SIG-M5 (cell line): ENCODE results near the gene CNTNAP2.

ENCODE experiments used
- DNase-seq: peaks from one replicate; lab custom pipeline; 2025; lab: John Stamatoyannopoulos, UW

CNTNAP2 gene

GRCh38 chr7:147251751-147252325, 1135.2 kb downstream of the CNTNAP2 start:
- no peak for DNase-seq

- no peak for DNase-seq
These were observed 1145.1 kb downstream of the CNTNAP2 start for GRCh38 chr7:147261693-147262092.

GRCh38 chr7:147265528-147265927, 1148.9 kb downstream of the CNTNAP2 start:
- DNase-seq: no peak

- no peak for DNase-seq
These were observed 1159.5 kb downstream of the CNTNAP2 start for GRCh38 chr7:147276106-147276505.

GRCh38 chr7:147276783-147277370, 1160.3 kb downstream of the CNTNAP2 start:
- no peak for DNase-seq

- DNase-seq: no peak
These were observed 1162.9 kb downstream of the CNTNAP2 start for GRCh38 chr7:147279514-147279913.

GRCh38 chr7:147279964-147280374, 1163.4 kb downstream of the CNTNAP2 start:
- DNase-seq: no peak

- no peak for DNase-seq
These were observed 1165.6 kb downstream of the CNTNAP2 start for GRCh38 chr7:147282204-147282603.

- no peak for DNase-seq
These were observed 1179.6 kb downstream of the CNTNAP2 start for GRCh38 chr7:147296201-147296600.

GRCh38 chr7:147296986-147297385, 1180.4 kb downstream of the CNTNAP2 start:
- no peak for DNase-seq

GRCh38 chr7:147298611-147299043, 1182.0 kb downstream of the CNTNAP2 start:
- DNase-seq: no peak

GRCh38 chr7:147300293-147300692, 1183.7 kb downstream of the CNTNAP2 start:
- DNase-seq: no peak

- no peak for DNase-seq
These were observed 1187.8 kb downstream of the CNTNAP2 start for GRCh38 chr7:147304376-147304775.

- no peak for DNase-seq
These were observed 1189.2 kb downstream of the CNTNAP2 start for GRCh38 chr7:147305827-147306226.

- DNase-seq: no peak
These were observed 1191.9 kb downstream of the CNTNAP2 start for GRCh38 chr7:147308539-147308938.

GRCh38 chr7:147311336-147311735, 1194.7 kb downstream of the CNTNAP2 start:
- no peak for DNase-seq

- DNase-seq: no peak
These were observed 1204.9 kb downstream of the CNTNAP2 start for GRCh38 chr7:147321504-147321903.

- DNase-seq: no peak
These were observed 1216.4 kb downstream of the CNTNAP2 start for GRCh38 chr7:147332988-147333387.

- no peak for DNase-seq
These were observed 1246.5 kb downstream of the CNTNAP2 start for GRCh38 chr7:147363101-147363500.

GRCh38 chr7:147376192-147376591, 1259.6 kb downstream of the CNTNAP2 start:
- no peak for DNase-seq

GRCh38 chr7:147380926-147381325, 1264.3 kb downstream of the CNTNAP2 start:
- DNase-seq: no peak

- no peak for DNase-seq
These were observed 1277.7 kb downstream of the CNTNAP2 start for GRCh38 chr7:147394329-147394728.

- DNase-seq: no peak
These were observed 1283.7 kb downstream of the CNTNAP2 start for GRCh38 chr7:147400221-147400689.

GRCh38 chr7:147400925-147401324, 1284.3 kb downstream of the CNTNAP2 start:
- DNase-seq: no peak
